ENCODE data around the gene TRAPPC3. TPM values are rescaled to one million over a fixed set of nuclear protein-coding genes. Genes with fewer than 3 reads are reported as not detected.
A peak's percentile ranks its signal among the peaks of the same experiment; 100 is the strongest.

TRAPPC3 gene
- total RNA-seq, 1 experiment from 2014 or later = 119 TPM

GRCh38 chr1:36111151-36111550 is 38.1 kb downstream of the TRAPPC3 start:
- H3K79me2 ChIP-seq (ENCODE audit: low read length) = no peaks in the 10 kb centered on the region
- intact Hi-C loops (cut with micrococcal nuclease) = no loop called here
- H3K9me3 ChIP-seq (ENCODE audit: low read length) = no peaks in the 10 kb centered on the region
- no peaks in the 10 kb centered on the region for H3K9me2 ChIP-seq (replicated peaks; ENCODE audit: low read length)
- no TSS peak for BruUV-seq (replicated peaks)
- no peak overlapping the region for H2AFZ ChIP-seq (ENCODE audit: low read length)
- no peak overlapping the region for H3K9ac ChIP-seq (ENCODE audit: low read length)
- no peaks in the 10 kb centered on the region for H3F3A ChIP-seq (ENCODE audit: low read length, unreplicated experiment)
- ChIA-PET POLR2A (ENCODE audit: unreplicated experiment) (no interaction called here), CTCF (no interaction called here)
- H3K4me2 ChIP-seq (ENCODE audit: low read length) = no peak overlapping the region
- no peak for DNase-seq
- H3K4me1 ChIP-seq (ENCODE audit: insufficient read depth, low read length) = peaks cover 14% of the 10 kb centered on the region
- no peaks in the 10 kb centered on the region for H3K27me3 ChIP-seq (ENCODE audit: low read length)
- no peak for ATAC-seq
- TF ChIP-seq CTCF (conservative IDR thresholded peaks at IDR 0.05; ENCODE audit: low read depth, low read length) = no peak
- no peak for TF ChIP-seq EZH2 (IDR thresholded peaks at IDR 0.05; ENCODE audit: low read length, unreplicated experiment)
- TF ChIP-seq EZH2phosphoT487 (IDR thresholded peaks at IDR 0.05; ENCODE audit: borderline replicate concordance, low read length) = no peak
- H3K36me3 ChIP-seq (ENCODE audit: low read depth, low read length) = no peaks in the 10 kb centered on the region
- H3K27ac ChIP-seq (ENCODE audit: low read length) = no peak overlapping the region
- no peak overlapping the region for H3K4me3 ChIP-seq (ENCODE audit: low read length)
- no peaks in the 10 kb centered on the region for H4K20me1 ChIP-seq (ENCODE audit: low read length)

- no TSS peak for BruUV-seq (replicated peaks)
- no peak overlapping the region for H3K4me3 ChIP-seq (ENCODE audit: low read length)
- DNase-seq = peak; percentile 73
- intact Hi-C loops (cut with micrococcal nuclease) = no loop called here
- no peak overlapping the region for H3K9ac ChIP-seq (ENCODE audit: low read length)
- no peak for TF ChIP-seq EZH2phosphoT487 (IDR thresholded peaks at IDR 0.05; ENCODE audit: borderline replicate concordance, low read length)
- no peak for TF ChIP-seq CTCF (conservative IDR thresholded peaks at IDR 0.05; ENCODE audit: low read depth, low read length)
- no peak for TF ChIP-seq EZH2 (IDR thresholded peaks at IDR 0.05; ENCODE audit: low read length, unreplicated experiment)
- H3K4me1 ChIP-seq (ENCODE audit: insufficient read depth, low read length) = peaks cover 14% of the 10 kb centered on the region
- H3K36me3 ChIP-seq (ENCODE audit: low read depth, low read length) = no peaks in the 10 kb centered on the region
- no peaks in the 10 kb centered on the region for H4K20me1 ChIP-seq (ENCODE audit: low read length)
- peak overlapping the region; percentile 85 for H2AFZ ChIP-seq (ENCODE audit: low read length)
- H3K9me3 ChIP-seq (ENCODE audit: low read length) = no peaks in the 10 kb centered on the region
- no peaks in the 10 kb centered on the region for H3K9me2 ChIP-seq (replicated peaks; ENCODE audit: low read length)
- H3K27me3 ChIP-seq (ENCODE audit: low read length) = no peaks in the 10 kb centered on the region
- no peaks in the 10 kb centered on the region for H3K79me2 ChIP-seq (ENCODE audit: low read length)
- no peak overlapping the region for H3K27ac ChIP-seq (ENCODE audit: low read length)
- peak overlapping the region; percentile 64 for H3K4me2 ChIP-seq (ENCODE audit: low read length)
- ChIA-PET CTCF (no interaction called here), POLR2A (ENCODE audit: unreplicated experiment) (no interaction called here)
- peak; percentile 98 for ATAC-seq
- H3F3A ChIP-seq (ENCODE audit: low read length, unreplicated experiment) = no peaks in the 10 kb centered on the region
Observed at GRCh38 chr1:36109041-36109679, 40.1 kb downstream of the TRAPPC3 start.

- H3K4me2 ChIP-seq (ENCODE audit: low read length) = peak overlapping the region; percentile 64
- no peaks in the 10 kb centered on the region for H3K27me3 ChIP-seq (ENCODE audit: low read length)
- no peak overlapping the region for H3K9ac ChIP-seq (ENCODE audit: low read length)
- H3K4me3 ChIP-seq (ENCODE audit: low read length) = no peak overlapping the region
- no peaks in the 10 kb centered on the region for H3K9me3 ChIP-seq (ENCODE audit: low read length)
- 0 out of 2 replicates have a peak overlapping the region, but pooled peaks have one; percentile 85 for H2AFZ ChIP-seq (ENCODE audit: low read length)
- no peaks in the 10 kb centered on the region for H4K20me1 ChIP-seq (ENCODE audit: low read length)
- CTCF ChIA-PET = no interaction called here
- intact Hi-C loops (cut with micrococcal nuclease) = no loop called here
- no peaks in the 10 kb centered on the region for H3K79me2 ChIP-seq (ENCODE audit: low read length)
- POLR2A ChIA-PET (ENCODE audit: unreplicated experiment) = no interaction called here
- ATAC-seq (peak; percentile 8), DNase-seq (no peak)
- H3K9me2 ChIP-seq (replicated peaks; ENCODE audit: low read length) = no peaks in the 10 kb centered on the region
- H3K36me3 ChIP-seq (ENCODE audit: low read depth, low read length) = no peaks in the 10 kb centered on the region
- no peak overlapping the region for H3K27ac ChIP-seq (ENCODE audit: low read length)
- no TSS peak for BruUV-seq (replicated peaks)
- TF ChIP-seq EZH2phosphoT487 (IDR thresholded peaks at IDR 0.05; ENCODE audit: borderline replicate concordance, low read length) = no peak
- no peak for TF ChIP-seq EZH2 (IDR thresholded peaks at IDR 0.05; ENCODE audit: low read length, unreplicated experiment)
- TF ChIP-seq CTCF (conservative IDR thresholded peaks at IDR 0.05; ENCODE audit: low read depth, low read length) = no peak
- H3F3A ChIP-seq (ENCODE audit: low read length, unreplicated experiment) = no peaks in the 10 kb centered on the region
- H3K4me1 ChIP-seq (ENCODE audit: insufficient read depth, low read length) = peaks cover 14% of the 10 kb centered on the region
Observed at GRCh38 chr1:36108314-36108713, 41.0 kb downstream of the TRAPPC3 start.
